ENCODE data around the gene OR1A2.
"Not testable (repeated sequence)": the region's sequence is repeated elsewhere in the genome, so short reads cannot be mapped to it uniquely, and the experiment has no call there.

DNA sequence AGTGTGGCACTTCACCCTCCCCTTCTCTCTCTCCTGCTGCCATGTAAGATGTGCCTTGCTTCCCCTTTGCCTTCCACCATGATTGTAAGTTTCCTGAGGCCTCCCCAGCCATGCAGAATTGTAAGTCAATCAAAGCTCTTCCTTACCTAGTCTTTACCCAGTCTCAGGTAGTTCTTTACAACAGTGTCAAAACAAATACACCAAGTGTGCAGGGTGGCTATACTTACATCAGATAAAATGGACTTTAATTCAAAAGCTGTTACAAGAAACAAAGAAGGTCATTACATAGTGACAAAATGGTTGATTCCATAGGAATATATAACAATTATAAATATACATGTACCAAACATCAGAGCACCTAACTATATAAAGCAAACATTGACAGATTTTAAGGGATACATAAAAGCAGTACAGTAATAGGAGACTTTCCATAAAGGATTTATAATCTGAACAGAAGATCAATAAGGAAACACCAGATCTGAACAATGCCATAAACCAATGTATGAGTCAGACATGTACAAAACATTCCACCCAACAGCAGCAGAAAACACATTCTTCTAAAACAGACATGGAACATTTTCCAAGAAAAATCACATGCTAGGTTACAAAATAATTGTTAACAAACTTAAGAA, 27.5 kb downstream of the OR1A2 start:
- TF ChIP-seq, protein P1, sequence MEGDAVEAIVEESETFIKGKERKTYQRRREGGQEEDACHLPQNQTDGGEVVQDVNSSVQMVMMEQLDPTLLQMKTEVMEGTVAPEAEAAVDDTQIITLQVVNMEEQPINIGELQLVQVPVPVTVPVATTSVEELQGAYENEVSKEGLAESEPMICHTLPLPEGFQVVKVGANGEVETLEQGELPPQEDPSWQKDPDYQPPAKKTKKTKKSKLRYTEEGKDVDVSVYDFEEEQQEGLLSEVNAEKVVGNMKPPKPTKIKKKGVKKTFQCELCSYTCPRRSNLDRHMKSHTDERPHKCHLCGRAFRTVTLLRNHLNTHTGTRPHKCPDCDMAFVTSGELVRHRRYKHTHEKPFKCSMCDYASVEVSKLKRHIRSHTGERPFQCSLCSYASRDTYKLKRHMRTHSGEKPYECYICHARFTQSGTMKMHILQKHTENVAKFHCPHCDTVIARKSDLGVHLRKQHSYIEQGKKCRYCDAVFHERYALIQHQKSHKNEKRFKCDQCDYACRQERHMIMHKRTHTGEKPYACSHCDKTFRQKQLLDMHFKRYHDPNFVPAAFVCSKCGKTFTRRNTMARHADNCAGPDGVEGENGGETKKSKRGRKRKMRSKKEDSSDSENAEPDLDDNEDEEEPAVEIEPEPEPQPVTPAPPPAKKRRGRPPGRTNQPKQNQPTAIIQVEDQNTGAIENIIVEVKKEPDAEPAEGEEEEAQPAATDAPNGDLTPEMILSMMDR (IDR thresholded peaks at IDR 0.05) = not testable (repeated sequence)
- TF ChIP-seq POLR2A, EP300 (IDR thresholded peaks at IDR 0.05): not testable (repeated sequence)

All from tibial nerve (tissue), 4 donors.